Mucosa of descending colon (tissue), 3 donors: Measurements from ENCODE around the gene SH3PXD2A. TPM values are rescaled to one million over a fixed set of nuclear protein-coding genes. Genes with fewer than 3 reads are reported as not detected.

Experiments used
- ATAC-seq: fragments of 200-7000 bp; cut with Tn5 transposase; one replicate; pipeline ENCODE4 v1.9.1; 2020; ENCODE audit warnings: mild to moderate bottlenecking, moderate library complexity
- DNase-seq, 3 donors: peaks; one replicate each; pipeline ENCODE4 v3.0.0-alpha.2; 2020
- H3K36me3 ChIP-seq: fragments of 200-600 bp; one replicate; pipeline ENCODE4 v1.8.0; 2021; ENCODE audit warnings: low read depth, mild to moderate bottlenecking
- H3K4me1 ChIP-seq: fragments of 200-600 bp; one replicate; pipeline ENCODE4 v1.8.0; 2021; ENCODE audit warnings: low read depth, mild to moderate bottlenecking
- H3K4me3 ChIP-seq: fragments of 200-600 bp; one replicate; pipeline ENCODE4 v1.8.0; 2021; ENCODE audit warnings: mild to moderate bottlenecking
- H3K9me3 ChIP-seq: fragments of 200-600 bp; one replicate; pipeline ENCODE4 v1.8.0; 2021; ENCODE audit warnings: mild to moderate bottlenecking
- intact Hi-C, 2 donors: fragments of 100-400 bp; cut with DNase I in 1 of 2; cut with micrococcal nuclease in 1 of 2; formaldehyde crosslinking; loops; one replicate each; pipeline versions ENCODE4 v1.11.0 to v1.11.1; 2022; cut with DNase I, micrococcal nuclease
- total RNA-seq, 3 donors: library from RNA; stranded (reverse); fragmentation: NEBNext Ultra II Directional in 2 of 3; extraction: Animal tissue kit (Norgen Biotek cat#: 25700) in 2 of 3; gene quantifications; one replicate each; pipeline versions ENCODE4 v1.2.1 to v1.2.4, GENCODE V29; 2021 to 2023
- TF ChIP-seq, protein P1 (sequence below): fragments of 200-600 bp; IDR thresholded peaks from one replicate; pipeline ENCODE4 v1.8.0; 2022; ENCODE audit warnings: antibody characterized with exemption, mild to moderate bottlenecking
- donor health status: DM: no; HTN: no; CAD: no; lungs with moderate emphysema.
- donor health status: DM: no; HTN: no; CAD: no.
- donor health status: DM: no; HTN: yes; CAD: no.

The SH3PXD2A gene
- total RNA-seq, 3 donors from 2014 or later, result 46.1 to 91.4 (median 60.6) TPM

- H3K9me3 ChIP-seq, result no peaks in the 10 kb centered on the region
- H3K4me3 ChIP-seq, result no peak overlapping the region
- H3K4me1 ChIP-seq, result peaks cover 41% of the 10 kb centered on the region
- no peaks in the 10 kb centered on the region for H3K36me3 ChIP-seq
- ATAC-seq (peak; percentile 16), DNase-seq (peak in 2 of 3 donors; percentile 43 to 70)
- TF ChIP-seq, protein P1, sequence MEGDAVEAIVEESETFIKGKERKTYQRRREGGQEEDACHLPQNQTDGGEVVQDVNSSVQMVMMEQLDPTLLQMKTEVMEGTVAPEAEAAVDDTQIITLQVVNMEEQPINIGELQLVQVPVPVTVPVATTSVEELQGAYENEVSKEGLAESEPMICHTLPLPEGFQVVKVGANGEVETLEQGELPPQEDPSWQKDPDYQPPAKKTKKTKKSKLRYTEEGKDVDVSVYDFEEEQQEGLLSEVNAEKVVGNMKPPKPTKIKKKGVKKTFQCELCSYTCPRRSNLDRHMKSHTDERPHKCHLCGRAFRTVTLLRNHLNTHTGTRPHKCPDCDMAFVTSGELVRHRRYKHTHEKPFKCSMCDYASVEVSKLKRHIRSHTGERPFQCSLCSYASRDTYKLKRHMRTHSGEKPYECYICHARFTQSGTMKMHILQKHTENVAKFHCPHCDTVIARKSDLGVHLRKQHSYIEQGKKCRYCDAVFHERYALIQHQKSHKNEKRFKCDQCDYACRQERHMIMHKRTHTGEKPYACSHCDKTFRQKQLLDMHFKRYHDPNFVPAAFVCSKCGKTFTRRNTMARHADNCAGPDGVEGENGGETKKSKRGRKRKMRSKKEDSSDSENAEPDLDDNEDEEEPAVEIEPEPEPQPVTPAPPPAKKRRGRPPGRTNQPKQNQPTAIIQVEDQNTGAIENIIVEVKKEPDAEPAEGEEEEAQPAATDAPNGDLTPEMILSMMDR, result no peak
- intact Hi-C loops, result no loop called here
Observed at GRCh38 chr10:103692952-103693811, 162.2 kb downstream of the SH3PXD2A start.

DNA sequence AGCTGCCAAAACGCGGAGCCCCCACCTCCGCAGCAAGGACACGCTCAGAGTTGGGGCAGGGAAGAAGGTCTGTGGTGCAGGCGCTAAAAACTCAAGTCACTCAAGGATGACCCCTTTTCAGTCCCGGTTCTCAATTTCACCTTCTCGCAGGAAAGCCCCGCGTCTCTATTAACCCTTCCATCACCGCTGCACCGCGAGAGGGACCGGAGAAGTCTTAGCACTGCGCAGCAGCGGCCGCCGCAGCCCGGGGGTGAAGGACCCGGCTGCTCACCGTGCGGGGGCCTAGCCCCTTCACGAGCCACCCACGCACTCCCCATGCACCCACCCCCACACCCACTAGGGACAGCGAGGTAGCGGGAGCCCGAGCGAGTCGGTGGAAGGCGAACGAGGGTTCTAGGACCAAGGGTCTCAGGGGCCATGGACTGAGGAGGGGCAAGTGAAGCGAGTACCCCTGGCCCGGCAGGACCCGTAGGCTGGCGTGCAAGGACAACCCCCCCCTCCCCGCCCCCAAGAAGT is 162.9 kb downstream of the SH3PXD2A start:
- no peak for ATAC-seq
- intact Hi-C loops, result no loop called here
- TF ChIP-seq, protein P1, result no peak
- H3K4me3 ChIP-seq, result no peak overlapping the region
- peaks cover 41% of the 10 kb centered on the region for H3K4me1 ChIP-seq
- no peaks in the 10 kb centered on the region for H3K9me3 ChIP-seq
- H3K36me3 ChIP-seq, result no peaks in the 10 kb centered on the region
- DNase-seq, result peak in 2 of 3 donors; percentile 48 to 66

- H3K9me3 ChIP-seq, result no peaks in the 10 kb centered on the region
- intact Hi-C loops, result no loop called here
- no peak for ATAC-seq
- H3K36me3 ChIP-seq, result no peaks in the 10 kb centered on the region
- H3K4me3 ChIP-seq, result no peak overlapping the region
- TF ChIP-seq, protein P1, result no peak
- no peak for DNase-seq
- H3K4me1 ChIP-seq, result peaks cover 41% of the 10 kb centered on the region
Observed at GRCh38 chr10:103691723-103692435, 163.5 kb downstream of the SH3PXD2A start.

DNA sequence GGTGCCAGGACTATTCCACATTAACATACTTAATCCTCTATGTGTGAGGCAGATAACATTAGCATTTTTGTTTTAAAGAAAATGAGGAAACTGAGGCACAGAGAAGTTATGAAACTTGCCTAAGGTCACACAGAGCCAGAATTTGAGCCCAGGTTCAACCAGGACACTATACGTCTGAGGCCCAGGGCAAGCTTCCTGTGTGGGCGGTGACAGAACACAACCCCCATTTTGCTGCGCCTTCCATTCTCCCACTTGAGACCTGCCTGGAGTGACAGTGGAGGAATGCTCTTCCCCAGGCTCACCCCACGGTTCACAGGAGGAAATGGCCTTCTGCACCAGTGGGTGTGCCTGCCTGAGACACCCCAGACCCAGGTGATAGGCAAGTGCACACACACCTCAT is 164.1 kb downstream of the SH3PXD2A start:
- DNase-seq, result no peak
- TF ChIP-seq, protein P1, result no peak
- H3K9me3 ChIP-seq, result no peaks in the 10 kb centered on the region
- H3K4me1 ChIP-seq, result peaks cover 43% of the 10 kb centered on the region
- no peak for ATAC-seq
- no peak overlapping the region for H3K4me3 ChIP-seq
- no peaks in the 10 kb centered on the region for H3K36me3 ChIP-seq
- intact Hi-C loops, result no loop called here

DNA sequence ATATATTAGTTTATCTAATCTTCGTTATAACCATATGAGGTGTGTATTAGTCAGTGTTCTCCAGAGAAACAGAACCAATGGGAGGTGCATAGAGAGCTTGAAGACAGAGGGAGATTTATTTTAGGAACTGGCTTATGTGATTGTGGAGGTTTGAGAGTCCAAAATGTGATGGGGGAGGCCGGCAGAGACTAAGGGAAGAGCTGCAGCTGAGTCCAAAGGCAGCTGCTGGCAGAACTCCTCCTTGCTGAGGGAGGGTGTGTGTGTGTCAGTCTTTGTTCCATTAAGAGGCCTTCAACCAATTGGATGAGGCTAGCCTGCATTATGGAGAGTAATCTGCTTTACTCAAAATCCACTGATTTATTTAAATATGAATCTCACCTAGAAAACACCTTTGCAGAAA is 165.1 kb downstream of the SH3PXD2A start:
- H3K9me3 ChIP-seq, result no peaks in the 10 kb centered on the region
- H3K4me1 ChIP-seq, result peaks cover 37% of the 10 kb centered on the region
- ATAC-seq (no peak), DNase-seq (no peak)
- no peaks in the 10 kb centered on the region for H3K36me3 ChIP-seq
- intact Hi-C loops, result no loop called here
- no peak overlapping the region for H3K4me3 ChIP-seq
- TF ChIP-seq, protein P1, result no peak
